Measurements from ENCODE around the gene WDFY4. TPM values are rescaled to one million over a fixed set of nuclear protein-coding genes. Genes with fewer than 3 reads are reported as not detected.

Gene WDFY4
- total and polyA plus RNA-seq, 11 donors, result 0.46 to 19.8 (median 1.0) TPM

- Histone ChIP-seq H3K36me3 (no peaks in the 10 kb centered on the region), H3K4me1 (no peaks in the 10 kb centered on the region), H3K9me3 (no peaks in the 10 kb centered on the region), H3K27ac (no peak overlapping the region), H3K4me3 (no peak overlapping the region), H3K27me3 (no peaks in the 10 kb centered on the region)
- DNase-seq (no peak), ATAC-seq (no peak)
- intact Hi-C loops (cut with DNase I), result loop anchor here in 2 of 10 donors (5.0 to 10.0 kb wide), 2 partner anchors 277 to 624 kb away; no protein-coding TSS in a partner anchor
- no peak for TF ChIP-seq CTCF (IDR thresholded peaks at IDR 0.05)
- TF ChIP-seq POLR2A (IDR thresholded peaks at IDR 0.05), result no peak
- WGBS, 4 donors, result 64 to 88% (median 79%) methylated on average over 1 of the region's 1 CpG
These were observed 203.3 kb downstream of the WDFY4 start for GRCh38 chr10:48887982-48888381.

GRCh38 chr10:48890888-48891850 lies 206.5 kb downstream of the WDFY4 start:
- Histone ChIP-seq H3K9me3 (no peaks in the 10 kb centered on the region), H3K4me1 (no peaks in the 10 kb centered on the region), H3K27ac (no peak overlapping the region), H3K36me3 (no peaks in the 10 kb centered on the region), H3K27me3 (no peaks in the 10 kb centered on the region), H3K4me3 (no peak overlapping the region)
- ATAC-seq, result no peak
- TF ChIP-seq CTCF (IDR thresholded peaks at IDR 0.05) (no peak), POLR2A (IDR thresholded peaks at IDR 0.05) (no peak)
- no peak for DNase-seq
- intact Hi-C loops (cut with DNase I), result no loop called here
- WGBS, 4 donors, result 90 to 99% (median 95%) methylated on average over 11 of the region's 11 CpGs

GRCh38 chr10:48894911-48895802 lies 210.5 kb downstream of the WDFY4 start:
- Histone ChIP-seq H3K4me3 (no peak overlapping the region), H3K27ac (no peak overlapping the region), H3K36me3 (no peaks in the 10 kb centered on the region), H3K9me3 (no peaks in the 10 kb centered on the region), H3K27me3 (no peaks in the 10 kb centered on the region), H3K4me1 (peaks cover 0 to 3% (median 0%) of the 10 kb centered on the region in 12 donors)
- WGBS, 4 donors, result 83 to 94% (median 85%) methylated on average over 5 to 6 of the region's 6 CpGs
- intact Hi-C loops (cut with DNase I), result no loop called here
- DNase-seq, result no peak
- ATAC-seq, result no peak
- TF ChIP-seq POLR2A (IDR thresholded peaks at IDR 0.05), result no peak
- no peak for TF ChIP-seq CTCF (IDR thresholded peaks at IDR 0.05)

GRCh38 chr10:48895803-48896195 lies 211.1 kb downstream of the WDFY4 start:
- H3K4me1 ChIP-seq, result peaks cover 0 to 10% (median 2%) of the 10 kb centered on the region in 12 donors
- no peaks in the 10 kb centered on the region for H3K9me3 ChIP-seq
- no peaks in the 10 kb centered on the region for H3K27me3 ChIP-seq
- no peak for DNase-seq
- H3K36me3 ChIP-seq, result no peaks in the 10 kb centered on the region
- no peak for ATAC-seq
- no peak overlapping the region for H3K27ac ChIP-seq
- TF ChIP-seq POLR2A (IDR thresholded peaks at IDR 0.05) (no peak), CTCF (IDR thresholded peaks at IDR 0.05) (no peak)
- intact Hi-C loops (cut with DNase I), result no loop called here
- WGBS, 4 donors, result 69 to 77% (median 75%) methylated on average over 3 of the region's 3 CpGs
- no peak overlapping the region for H3K4me3 ChIP-seq
